IPS DF 19.7 (cell line): ENCODE data around the gene ARRDC2.
"Not testable (repeated sequence)": the region's sequence is repeated elsewhere in the genome, so short reads cannot be mapped to it uniquely, and the experiment has no call there.

Source experiments
- DNase-seq: peaks from one replicate; pipeline ENCODE4 v3.0.0-alpha.2; 2013; ENCODE audit warnings: low read depth, low spot score

ARRDC2 gene

DNA sequence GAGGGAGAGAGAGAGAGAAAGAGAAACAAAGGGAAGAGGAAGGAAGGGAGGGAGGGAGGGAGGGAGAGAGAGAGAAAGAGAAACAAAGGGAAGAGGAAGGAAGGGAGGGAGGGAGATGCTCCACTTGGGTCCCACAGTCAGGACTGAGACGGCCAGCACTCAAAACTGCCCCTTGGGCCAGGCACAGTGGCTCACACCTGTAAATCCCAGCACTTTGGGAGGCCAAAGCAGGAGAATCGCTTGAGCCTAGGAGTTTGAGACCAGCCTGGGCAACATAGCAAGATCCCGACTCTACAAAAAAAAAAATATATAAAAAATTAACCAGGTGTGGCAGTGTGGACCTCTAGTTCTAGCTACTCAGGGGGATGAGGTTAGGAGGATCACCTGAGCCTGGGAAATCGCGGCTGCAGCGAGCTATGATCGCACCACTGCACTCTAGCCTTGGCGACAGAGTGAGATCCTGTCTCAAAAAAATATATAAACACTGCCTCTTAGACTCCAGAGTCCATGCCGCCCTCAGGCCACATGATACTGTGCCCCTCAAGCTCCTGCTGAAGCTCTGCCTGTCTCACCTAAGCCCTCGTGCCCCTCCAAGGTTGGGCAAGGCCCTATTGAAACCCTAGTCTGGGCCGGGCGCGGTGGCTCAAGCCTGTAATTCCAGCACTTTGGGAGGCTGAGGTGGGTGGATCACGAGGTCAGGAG is 8.4 kb downstream of the ARRDC2 start:
- no peak for DNase-seq

GRCh38 chr19:18017275-18018083 is 9.5 kb downstream of the ARRDC2 start:
- no peak for DNase-seq

DNA sequence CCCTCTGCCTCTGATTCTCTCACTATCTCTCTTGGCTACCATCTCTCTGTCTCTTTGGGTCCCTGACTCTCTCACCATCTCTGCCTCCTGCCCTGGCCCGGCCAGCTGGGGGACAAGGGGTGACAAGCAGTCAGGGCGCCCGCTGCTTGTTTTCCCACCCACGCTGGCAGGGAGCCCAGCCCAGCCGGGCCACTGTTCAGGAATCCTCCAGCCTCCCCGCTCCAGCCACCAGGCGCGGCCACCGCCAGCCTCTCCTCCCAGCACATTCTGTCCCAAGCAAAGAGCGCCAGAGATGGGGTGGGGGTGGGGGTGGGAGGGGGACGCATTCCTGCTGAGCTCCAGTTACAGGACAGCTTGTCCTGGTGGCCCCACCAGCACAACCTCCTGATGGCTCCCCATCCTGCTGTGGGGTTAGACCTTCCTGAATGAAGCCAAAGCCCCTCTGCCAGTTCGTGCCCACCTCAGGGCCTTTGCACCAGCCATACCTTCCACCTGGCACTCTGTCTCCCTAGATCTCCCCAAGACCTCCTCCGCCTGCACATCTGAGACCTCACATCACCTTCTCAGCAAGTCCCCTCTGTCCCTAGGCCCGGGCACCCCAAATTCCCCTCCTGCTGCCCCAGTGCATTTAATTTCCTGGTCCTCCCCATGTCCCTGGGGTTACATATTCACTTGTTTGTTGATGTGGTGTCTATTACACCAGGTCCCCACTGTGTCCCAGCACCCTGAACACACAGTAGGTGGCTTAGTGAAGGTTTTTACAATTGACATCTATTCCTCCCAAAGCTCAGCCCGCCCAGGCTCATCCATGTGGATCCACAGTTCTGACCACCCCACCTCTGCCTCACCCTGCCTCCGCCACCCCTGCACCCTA is 12.5 kb downstream of the ARRDC2 start:
- DNase-seq = no peak

GRCh38 chr19:18021121-18021755 is 13.3 kb downstream of the ARRDC2 start:
- no peak for DNase-seq

DNA sequence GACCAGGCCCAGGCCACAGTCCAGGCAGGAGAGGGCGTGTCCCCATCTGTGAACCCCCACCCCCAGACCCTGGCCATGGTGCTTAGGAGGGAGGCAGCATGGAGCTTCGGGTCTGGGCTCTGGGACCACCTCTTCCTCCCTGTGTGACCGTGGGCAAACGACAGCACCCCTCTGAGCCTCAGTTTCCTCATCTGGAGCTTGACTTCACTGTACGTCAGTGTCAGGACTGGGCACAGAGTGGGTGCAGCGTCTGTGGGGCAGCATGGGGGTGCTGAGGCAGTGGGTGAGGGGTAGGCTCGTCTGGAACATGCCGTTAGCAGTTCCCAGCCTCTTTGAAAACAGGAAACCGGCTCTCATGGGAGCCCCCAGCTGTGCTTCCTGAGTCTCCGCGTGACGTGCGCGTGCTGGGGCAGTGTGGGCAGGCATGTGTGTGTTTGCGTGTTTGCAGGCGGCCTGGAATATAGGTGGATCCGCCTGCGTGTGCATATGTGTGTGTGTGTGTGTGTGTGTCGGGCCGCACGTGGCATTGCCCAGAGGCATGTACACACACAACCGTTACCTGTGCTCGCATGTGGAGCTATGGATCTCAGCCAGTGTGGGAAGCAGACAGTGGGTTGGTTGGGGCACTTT is 15.8 kb downstream of the ARRDC2 start:
- no peak for DNase-seq

DNA sequence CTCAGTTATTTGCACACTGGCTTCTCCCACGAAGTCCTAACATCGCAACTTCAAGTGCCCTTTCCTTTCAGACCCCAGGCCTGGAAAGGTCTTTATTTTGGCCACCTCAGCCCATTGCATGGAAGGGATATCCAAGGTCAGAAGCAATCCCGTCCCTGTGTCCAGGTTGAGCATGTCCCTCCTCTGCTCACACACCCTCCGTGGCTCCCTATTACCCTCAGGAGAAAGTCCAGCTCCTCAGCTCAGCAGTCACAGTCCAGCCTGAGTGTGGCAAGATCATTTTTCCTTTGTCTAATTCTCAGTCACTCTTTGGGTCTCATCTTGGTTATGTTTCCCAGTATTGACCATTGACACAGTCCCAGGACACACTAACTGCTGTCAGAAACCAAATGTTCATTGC is 19.2 kb downstream of the ARRDC2 start:
- DNase-seq = no peak

DNA sequence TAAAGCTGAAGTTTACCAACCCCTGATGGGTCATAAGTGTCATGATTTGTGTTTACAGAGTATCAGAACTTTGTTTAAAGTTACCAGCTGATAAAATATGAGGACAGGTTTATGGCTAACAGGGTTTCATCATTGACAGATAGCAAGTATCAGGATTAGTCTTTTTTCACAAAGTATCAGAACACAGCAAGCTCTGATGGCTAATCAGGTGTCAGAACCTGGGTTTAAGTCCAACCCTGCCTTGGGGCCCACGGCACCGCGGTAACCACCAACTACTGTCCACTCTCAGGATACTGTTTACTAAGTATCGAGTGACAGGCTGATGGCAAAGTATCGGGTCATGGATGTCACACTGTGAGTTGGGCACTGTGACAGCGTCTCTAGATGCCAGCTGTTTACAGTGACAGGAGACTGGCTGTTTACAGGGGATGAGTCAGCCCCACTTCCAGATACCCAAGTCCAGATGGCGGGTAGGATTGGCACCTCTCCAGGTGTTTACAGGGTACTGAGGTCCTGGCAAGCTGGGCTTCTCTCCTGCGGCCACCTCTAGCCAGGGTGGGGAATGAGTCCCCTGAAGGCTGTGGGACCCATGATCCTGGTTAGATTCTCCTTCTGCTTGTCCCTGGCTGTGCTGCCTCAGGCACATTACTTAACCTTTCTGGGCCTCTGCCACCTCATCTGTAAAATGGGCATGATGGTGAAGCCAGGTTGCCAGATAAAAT is 21.8 kb downstream of the ARRDC2 start:
- DNase-seq = no peak

DNA sequence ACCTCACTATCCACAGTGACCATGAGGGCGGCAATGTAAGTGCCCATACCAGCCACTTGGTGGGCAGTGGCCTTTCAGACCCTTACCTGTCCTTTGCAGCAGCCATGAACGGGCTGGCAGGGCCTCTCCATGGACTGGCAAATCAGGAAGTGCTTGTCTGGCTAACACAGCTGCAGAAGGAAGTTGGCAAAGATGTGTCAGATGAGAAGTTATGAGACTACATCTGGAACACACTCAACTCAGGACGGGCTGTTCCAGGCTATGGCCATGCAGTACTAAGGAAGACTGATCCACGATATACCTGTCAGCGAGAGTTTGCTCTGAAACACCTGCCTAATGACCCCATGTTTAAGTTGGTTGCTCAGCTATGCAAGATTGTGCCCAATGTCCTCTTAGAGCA is 23.4 kb downstream of the ARRDC2 start:
- not testable (repeated sequence) for DNase-seq

- DNase-seq = not testable (repeated sequence)
Observed at GRCh38 chr19:18032102-18032501, 24.1 kb downstream of the ARRDC2 start.

DNA sequence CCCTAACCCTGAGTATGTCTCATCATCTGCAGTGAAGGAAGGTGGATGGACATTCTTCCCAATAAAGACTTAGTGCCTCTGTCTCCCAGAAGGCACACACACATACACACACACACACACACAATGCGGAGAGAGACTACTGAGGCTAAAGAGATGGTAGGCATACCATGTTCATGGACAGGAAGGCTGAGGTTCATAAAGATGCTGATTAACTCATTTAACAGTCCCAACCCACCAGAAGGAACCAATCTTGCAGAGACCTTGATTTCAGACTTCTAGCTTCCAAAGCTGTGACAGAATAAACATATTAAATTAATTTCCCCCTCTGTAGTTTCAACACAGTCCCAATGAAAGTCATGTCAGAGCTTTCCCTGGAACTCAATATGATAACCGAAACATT is 33.1 kb downstream of the ARRDC2 start:
- no peak for DNase-seq

DNA sequence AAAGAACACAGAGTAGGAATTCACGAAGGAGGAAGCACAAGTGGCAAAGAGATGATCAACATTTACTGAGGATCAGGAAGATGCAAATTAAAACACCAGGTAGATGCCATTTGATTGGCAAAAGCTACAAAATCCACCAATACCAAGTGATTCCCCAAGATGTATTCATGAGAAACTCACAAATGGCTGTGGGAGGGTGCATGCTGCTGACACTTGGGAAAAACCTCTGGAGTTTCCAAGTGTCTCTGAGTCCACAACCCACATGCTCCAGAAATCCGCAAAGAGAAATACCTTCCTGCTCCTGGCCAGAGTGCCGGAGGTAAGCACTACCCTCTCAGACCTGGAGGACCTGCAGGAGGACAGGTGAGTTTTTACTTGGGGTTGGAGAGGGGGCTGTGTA is 35.7 kb downstream of the ARRDC2 start:
- no peak for DNase-seq

- DNase-seq = no peak
Observed at GRCh38 chr19:18044825-18045304, 36.9 kb downstream of the ARRDC2 start.

DNA sequence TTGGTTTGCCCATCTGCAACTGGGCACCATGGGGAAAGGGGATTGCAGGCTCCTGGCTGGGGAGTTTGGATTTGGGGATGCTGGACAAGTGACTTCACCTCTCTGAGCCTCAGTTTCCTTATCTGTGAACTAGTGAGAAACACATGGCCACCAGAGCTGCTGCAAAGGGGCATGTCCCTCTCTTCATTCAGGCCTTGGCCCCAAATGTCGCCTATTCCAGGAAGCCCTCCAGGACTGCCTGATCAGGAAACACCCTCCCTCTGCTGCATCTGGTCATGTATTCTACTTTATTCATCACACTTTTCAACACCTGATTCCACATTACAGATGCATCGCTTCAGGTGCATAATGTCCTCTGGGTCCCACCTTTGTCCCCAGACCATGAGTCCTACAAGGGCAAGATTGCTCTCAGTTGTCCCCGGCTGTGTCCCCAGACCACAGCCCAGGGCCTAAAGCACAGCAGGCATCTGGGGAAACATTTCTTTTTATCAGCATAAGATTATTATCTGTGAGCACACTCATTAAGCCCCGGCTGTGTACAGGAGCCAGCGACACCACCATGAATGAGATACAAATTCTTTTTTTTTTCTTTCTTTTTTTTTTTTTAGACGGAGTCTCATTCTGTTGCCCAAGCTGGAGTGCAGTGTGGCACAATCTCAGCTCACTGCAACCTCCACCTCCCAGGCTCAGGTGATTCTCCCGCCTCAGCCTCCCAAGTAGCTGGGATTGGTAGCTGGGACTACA is 37.5 kb downstream of the ARRDC2 start:
- DNase-seq = no peak

GRCh38 chr19:18046059-18046718 is 38.2 kb downstream of the ARRDC2 start:
- DNase-seq = no peak

DNA sequence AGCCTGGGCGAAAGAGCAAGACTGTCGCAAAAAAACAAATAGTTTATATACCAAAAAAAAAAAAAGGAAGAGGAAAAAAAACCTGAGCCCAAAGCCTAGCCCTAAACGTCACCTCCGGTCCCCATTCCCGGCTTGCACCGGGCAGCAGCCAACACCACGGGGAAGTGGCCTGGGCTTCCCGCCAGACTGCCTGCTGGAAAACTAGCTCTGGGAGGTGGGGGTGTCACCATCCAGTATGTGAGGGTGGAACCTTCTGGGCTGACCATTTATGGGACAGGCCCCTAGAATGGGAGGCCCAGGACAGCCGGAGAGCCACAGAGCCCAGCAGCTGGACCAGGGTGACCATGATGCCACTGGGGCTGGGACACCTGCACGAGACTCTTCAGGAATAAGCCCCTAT is 41.4 kb downstream of the ARRDC2 start:
- DNase-seq = no peak

- no peak for DNase-seq
Observed at GRCh38 chr19:18051887-18052286, 43.9 kb downstream of the ARRDC2 start.

DNA sequence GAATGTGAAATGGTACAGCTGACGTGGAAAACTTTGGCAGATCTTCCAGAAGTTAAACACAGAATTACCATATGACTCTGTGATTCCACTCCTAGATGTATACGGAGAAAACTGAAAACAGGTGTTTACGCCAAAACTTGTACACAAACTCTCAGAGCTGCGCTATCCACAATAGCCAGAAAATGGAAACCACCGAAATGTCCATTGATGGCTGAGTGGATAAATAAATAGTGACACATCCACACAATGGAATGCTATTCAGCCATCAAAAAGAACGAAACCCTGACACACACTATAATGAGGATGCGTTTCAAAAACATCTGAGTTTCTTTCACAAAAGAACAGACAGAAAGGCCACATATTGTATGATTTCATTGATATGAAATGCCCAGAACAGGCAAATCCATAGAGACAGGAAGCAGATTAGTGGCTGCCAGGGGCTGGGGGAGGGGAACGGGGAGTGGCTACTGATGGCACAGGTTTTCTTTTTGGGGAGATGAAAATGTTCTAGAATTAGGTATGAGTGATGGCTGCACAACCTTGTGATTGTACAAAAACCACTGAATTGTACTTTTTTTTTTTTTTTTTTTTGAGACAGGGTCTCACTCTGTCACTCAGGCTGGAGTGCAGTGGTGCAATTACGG is 45.7 kb downstream of the ARRDC2 start:
- DNase-seq = no peak

- no peak for DNase-seq
Observed at GRCh38 chr19:18055967-18056366, 48.0 kb downstream of the ARRDC2 start.

- DNase-seq = no peak
Observed at GRCh38 chr19:18057557-18057956, 49.6 kb downstream of the ARRDC2 start.
